WI38 (cell line): ENCODE measurements around the gene MAPK8IP3.
A peak's percentile ranks its signal among the peaks of the same experiment; 100 is the strongest.

ENCODE experiments used
- H3K4me3 ChIP-seq: 2 replicates; pipeline ENCODE4 v1.5.1; 2011; ENCODE audit warnings: low read depth, mild to moderate bottlenecking, control low read depth, low read length
- CTCF ChIP-seq: IDR thresholded peaks from 2 replicates; pipeline ENCODE4 v1.5.1; 2012; ENCODE audit warnings: low read depth, mild to moderate bottlenecking, control low read depth, low read length

The MAPK8IP3 gene

GRCh38 chr16:1782408-1783264 lies 76.6 kb downstream of the MAPK8IP3 start, which contains the start of the genes NUBP2 and SPSB3:
Gene NUBP2, plus strand, starts transcription at chr16:1782960. Its CDS starts 61 bp downstream, at chr16:1783021.
Gene SPSB3, minus strand, starts transcription at chr16:1782571. Its CDS starts 1,088 bp downstream, at chr16:1781483.
- peak within 1 kb of the TSS; percentile 92 for H3K4me3 ChIP-seq
- TF ChIP-seq CTCF: no peak

GRCh38 chr16:1784977-1785845 lies 79.2 kb downstream of the MAPK8IP3 start:
- H3K4me3 ChIP-seq: no peak overlapping the region
- no peak for TF ChIP-seq CTCF

- no peak overlapping the region for H3K4me3 ChIP-seq
- no peak for TF ChIP-seq CTCF
Measured at GRCh38 chr16:1785846-1786170, 79.8 kb downstream of the MAPK8IP3 start.

- TF ChIP-seq CTCF: no peak
- no peak overlapping the region for H3K4me3 ChIP-seq
Measured at GRCh38 chr16:1786242-1787055, 80.5 kb downstream of the MAPK8IP3 start.

GRCh38 chr16:1787056-1787321 lies 81.0 kb downstream of the MAPK8IP3 start:
- H3K4me3 ChIP-seq: no peak overlapping the region
- no peak for TF ChIP-seq CTCF

- TF ChIP-seq CTCF: no peak
- H3K4me3 ChIP-seq: no peak overlapping the region
Measured at GRCh38 chr16:1787322-1788094, 81.5 kb downstream of the MAPK8IP3 start.
